HG03025 (cell line): Measurements from ENCODE around the gene RBMS3.
"Not testable (repeated sequence)": the region's sequence is repeated elsewhere in the genome, so short reads cannot be mapped to it uniquely, and the experiment has no call there.

Experiments
- ATAC-seq: cut with Tn5 transposase; IDR thresholded peaks from one replicate; pipeline ENCODE4 v1.9.1; 2021; ENCODE audit warnings: mild to moderate bottlenecking, moderate library complexity; ENCODE audit not compliant: unreplicated experiment, low FRiP score

Gene RBMS3

DNA sequence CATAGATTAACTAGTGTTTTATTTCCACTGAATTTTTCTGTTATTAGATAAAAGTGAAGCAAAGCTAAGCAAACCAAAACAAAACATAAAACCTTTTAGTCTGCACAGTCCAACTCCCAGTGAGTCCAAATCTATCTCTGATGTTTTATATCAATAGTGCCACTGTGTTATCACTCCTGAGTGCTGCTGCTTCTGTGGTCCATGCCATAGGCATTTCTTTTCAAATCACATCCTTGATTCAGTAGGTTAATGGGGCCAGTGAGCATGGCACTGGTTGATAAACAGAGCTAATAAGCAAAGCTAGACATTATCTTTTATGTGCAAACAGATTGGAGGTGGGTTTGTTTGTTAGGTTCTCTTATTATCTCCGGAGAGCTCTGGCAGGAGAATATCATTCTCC is 30.0 kb downstream of the RBMS3 start:
- no peak for ATAC-seq

GRCh38 chr3:29311795-29312194 is 30.9 kb downstream of the RBMS3 start:
- no peak for ATAC-seq

GRCh38 chr3:29312395-29312794 is 31.5 kb downstream of the RBMS3 start:
- no peak for ATAC-seq

- no peak for ATAC-seq
These were observed 32.1 kb downstream of the RBMS3 start for GRCh38 chr3:29312960-29313452.

DNA sequence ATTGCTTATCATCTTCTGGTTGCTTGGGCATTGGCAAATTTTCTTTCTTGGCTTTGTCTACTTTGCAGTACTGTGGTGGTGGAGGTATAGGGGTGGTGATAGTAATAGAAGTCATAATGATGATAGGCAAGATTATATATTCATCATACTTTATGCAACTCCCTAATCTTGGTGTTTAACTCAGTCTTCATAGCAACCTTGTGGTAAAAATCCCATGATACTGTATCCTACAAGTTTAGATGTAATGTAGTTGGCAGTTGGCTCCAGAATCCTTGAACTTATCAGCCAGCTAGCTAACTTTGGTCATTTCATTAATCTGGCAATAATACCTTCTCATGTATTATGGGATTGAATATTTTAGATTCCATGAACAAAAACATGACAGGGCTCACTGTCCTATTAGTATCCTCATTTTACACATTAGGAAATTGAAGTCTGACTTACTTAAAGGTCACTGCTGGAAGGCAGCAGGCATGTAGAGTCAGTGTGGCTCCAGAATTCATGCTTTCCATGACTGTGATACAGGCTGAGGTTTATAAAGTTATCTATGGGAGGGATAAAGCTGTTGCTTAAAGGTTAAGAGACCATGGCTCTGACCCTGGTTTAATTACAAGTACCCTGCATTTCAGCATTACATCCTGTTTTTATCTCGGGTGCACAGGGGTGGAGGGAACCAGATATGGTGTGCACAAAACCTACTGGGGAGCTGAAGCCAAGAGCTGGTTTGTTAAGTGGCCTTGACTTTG is 33.3 kb downstream of the RBMS3 start:
- no peak for ATAC-seq

GRCh38 chr3:29314727-29315088 is 33.8 kb downstream of the RBMS3 start:
- ATAC-seq = no peak

DNA sequence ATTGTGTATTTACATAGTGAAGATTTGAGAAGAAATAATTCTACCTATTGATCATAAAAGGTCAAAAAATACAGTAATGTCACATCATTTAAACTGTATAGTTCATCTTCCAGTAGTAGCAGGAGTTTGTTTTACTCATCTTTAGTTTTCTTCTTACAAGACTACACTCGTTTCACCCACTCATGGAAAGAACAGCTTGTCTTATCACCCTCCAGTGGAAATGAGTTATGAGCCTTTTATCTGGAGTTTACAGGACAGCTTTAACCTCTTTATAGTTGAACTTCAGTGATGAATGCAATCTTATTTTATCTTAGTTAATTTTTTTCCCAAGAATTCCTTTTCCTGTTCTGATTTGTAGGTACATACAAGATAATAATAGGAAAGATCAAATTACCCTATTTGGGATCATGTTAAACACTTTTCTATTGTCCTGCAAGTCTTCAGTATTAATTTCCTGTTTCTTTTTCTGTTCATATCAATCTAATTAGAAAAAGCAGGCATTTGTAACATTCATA is 36.8 kb downstream of the RBMS3 start:
- no peak for ATAC-seq

- no peak for ATAC-seq
These were observed 37.4 kb downstream of the RBMS3 start for GRCh38 chr3:29318251-29318650.

- peak; percentile 91 for ATAC-seq
These were observed 38.4 kb downstream of the RBMS3 start for GRCh38 chr3:29319262-29319661.

DNA sequence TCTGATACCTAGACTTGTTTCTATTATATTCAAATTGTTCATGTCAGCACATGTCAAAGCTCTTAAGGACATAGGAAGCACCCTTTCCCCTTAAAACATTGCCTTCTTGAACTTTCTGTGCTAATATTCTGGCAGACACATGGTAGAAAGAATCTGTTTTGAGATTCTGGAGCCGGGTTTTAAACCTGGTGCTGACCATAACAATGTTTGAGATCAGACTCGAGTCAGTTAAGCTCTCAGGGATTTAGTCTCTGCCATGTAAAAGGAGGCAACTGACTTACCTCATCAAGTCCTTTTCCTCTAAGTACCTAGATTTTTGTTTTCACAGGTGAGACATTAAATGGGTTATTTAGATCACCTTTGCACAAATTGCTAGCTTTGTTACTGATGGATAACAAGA is 38.9 kb downstream of the RBMS3 start:
- ATAC-seq = no peak

DNA sequence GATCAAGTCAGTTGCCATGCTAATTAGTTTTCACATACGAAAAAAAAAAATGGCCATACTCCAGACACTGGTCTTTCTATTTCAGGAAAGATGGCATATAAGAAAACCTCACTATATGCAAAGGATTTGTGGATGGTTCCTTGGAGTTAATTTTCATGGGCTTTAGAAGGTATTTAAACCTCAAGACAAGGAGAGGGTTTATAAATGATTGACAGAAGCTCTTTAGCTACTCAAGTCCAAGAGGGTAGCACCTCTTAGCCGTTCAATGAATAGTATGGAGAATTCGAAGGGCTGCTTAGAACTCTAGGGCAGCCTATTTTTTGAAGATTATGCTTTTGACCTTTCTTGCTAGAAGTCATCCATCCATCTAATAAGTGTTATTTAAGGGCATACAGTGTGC is 41.7 kb downstream of the RBMS3 start:
- no peak for ATAC-seq

- peak; percentile 97 for ATAC-seq
These were observed 43.3 kb downstream of the RBMS3 start for GRCh38 chr3:29324180-29324651.

- not testable (repeated sequence) for ATAC-seq
These were observed 45.7 kb downstream of the RBMS3 start for GRCh38 chr3:29326540-29326939.

GRCh38 chr3:29329986-29330890 is 49.4 kb downstream of the RBMS3 start:
- ATAC-seq = no peak

DNA sequence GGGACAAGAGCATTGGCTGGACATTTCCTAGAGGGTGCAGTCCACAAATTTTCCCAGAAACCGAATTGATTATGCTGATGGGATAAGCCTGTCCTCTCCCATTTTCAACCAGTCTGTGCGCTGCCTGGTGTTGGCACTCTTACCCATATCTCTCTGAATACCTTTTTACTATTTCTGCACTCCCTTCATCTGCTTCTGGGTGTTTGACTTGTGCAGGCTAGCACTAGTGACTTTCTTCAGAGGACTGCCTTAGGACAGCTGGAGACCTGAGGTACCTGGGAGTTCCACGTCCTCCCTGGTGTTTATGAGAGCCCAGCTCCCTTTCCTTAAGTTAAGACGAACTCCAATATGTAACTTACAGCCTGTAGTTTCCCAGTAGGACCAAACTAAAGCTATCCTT is 50.2 kb downstream of the RBMS3 start:
- no peak for ATAC-seq

GRCh38 chr3:29331456-29332194 is 50.8 kb downstream of the RBMS3 start:
- no peak for ATAC-seq

DNA sequence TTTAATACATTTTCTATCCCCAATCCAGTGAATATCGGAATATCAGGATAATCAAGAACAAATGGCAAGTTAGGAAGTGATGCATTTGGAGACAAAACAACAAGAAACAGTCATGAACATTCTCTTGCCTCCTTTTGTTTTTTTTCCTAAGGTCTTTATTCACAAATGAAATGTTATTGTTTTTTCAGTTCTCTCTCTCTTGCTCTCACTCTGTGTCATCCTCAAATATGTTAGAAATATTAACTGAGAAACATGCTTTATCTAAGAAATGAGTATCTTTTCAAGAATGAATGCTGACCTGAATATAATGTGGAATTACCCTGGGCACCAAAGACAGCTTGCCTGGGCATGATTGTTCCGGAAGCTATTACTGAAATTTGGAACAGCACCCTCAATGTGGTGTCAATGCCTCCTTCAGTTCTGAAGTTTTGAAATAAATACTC is 51.3 kb downstream of the RBMS3 start:
- ATAC-seq = no peak

- ATAC-seq = no peak
These were observed 52.7 kb downstream of the RBMS3 start for GRCh38 chr3:29333576-29333975.

- no peak for ATAC-seq
These were observed 53.8 kb downstream of the RBMS3 start for GRCh38 chr3:29334706-29335105.

DNA sequence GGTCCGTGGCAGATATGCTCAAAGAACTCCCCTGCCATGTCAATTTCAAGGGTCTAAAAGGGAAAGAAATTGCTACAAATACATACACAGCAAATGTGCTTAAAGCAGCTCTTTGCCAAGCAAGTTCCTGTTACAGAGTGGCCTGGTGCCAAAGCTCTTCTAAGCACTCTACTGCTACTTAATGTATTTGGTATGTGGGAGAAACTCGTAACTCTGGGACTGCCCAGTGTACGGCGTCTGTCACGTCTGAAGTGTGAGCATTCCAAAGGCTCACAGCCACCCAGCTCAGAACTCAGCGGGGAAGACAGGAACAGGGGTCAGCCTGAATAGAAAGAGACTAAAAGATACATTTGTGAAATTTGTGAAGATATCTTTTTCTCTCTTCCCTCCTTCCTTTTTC is 54.6 kb downstream of the RBMS3 start:
- no peak for ATAC-seq

- ATAC-seq = no peak
These were observed 55.1 kb downstream of the RBMS3 start for GRCh38 chr3:29335943-29336342.
